ENCODE data around the gene FOXD2.
A peak's percentile ranks its signal among the peaks of the same experiment; 100 is the strongest.

The FOXD2 gene

DNA sequence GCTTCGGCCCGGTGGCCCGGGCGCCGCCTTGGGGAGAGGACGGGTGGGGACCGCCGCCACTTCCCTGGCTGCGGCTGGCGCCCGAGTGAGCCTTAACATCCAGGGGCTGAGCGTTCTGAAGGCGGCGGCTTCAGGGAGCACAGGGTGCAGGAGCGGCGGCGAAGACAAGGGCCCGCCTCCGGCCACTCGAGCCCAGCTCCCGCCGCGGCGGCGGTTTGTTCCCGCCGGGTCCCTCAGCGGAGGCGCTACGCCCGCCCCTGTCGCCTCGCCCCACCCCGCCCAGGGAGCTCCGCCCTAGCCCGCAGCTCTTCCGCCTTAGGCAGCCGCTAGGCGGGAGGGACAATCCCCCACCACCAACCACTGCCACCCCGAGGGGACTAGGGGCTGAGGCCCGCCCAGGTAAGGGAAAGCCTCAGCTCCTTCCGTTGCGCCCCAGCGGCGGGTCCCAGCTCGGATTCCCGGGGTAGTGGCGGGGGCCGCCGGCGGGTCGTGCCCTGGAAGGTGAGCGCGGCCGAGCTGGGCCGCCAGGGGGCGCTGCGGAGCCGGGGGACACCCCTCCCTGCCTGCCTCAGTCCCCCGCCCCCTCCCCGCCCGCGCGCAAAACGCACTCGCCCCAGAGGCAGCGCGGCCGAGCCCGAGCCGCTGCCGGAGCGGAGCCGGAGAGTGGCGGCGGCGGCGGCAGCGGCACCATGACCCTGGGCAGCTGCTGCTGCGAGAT is at the start of gene FOXD2:
FOXD2 (plus strand) TSS at position 598 of the 718 bp plus-strand sequence; CDS start at position 690, 92 bp downstream.
- DNase-seq (ENCODE audit: low spot score), result peak; percentile 90

DNA sequence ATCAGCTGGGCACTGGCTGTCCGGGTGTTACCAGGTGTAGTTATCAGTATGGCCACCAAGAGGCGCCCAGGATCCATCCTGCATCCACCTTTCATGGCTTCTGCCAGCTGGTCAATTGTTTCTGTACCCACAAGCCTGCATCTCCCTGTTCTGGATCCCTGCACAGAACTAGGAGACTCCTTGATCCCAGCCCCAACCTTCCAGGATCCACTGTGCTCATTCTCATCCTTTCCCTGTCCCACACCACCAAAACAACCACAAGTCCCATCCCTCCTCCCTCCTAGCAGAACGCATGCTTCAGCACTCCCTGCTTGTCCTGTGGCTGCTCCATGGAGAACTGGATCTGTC is 49.0 kb upstream of the FOXD2 start:
- DNase-seq (ENCODE audit: low spot score), result peak; percentile 60

DNA sequence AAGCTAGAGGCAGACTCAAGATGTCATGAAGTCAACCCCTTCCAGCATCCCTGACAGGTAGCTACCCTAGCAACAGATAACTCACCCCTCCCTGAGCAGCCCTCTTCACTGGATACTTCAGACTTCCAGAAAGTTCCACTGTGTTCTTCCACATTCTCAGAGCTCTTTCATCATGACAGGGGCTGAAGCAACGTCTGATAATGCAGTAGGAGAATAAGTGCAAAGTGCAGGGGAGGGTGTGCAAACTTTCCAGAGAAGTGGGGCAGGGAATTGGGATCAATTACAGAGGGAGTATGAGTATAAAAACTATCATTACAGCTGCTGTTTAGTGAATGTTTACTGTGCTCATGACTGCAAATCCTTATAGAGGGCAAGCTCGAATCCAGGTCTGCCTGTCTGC is 48.1 kb upstream of the FOXD2 start:
- DNase-seq (ENCODE audit: low spot score), result no peak

DNA sequence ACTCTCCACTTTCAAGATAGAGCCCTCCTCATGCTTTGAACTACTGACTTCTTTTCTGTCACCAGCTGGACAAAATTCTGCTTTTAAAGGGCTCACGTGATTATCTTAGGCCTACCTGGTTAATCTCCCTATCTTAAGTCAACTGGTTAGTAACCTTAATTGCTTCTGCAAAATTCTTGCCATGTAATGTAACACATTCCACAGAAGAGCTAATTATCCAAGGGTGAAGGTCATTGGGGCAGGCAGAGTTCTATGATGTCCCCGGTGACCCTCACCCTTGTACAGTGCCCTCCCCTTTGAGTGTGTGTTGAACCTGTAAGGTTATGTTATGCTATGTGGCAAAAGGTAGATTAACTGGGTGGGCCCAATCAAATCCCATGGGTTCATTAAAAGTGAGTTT is 47.0 kb upstream of the FOXD2 start:
- no peak for DNase-seq (ENCODE audit: low spot score)

DNA sequence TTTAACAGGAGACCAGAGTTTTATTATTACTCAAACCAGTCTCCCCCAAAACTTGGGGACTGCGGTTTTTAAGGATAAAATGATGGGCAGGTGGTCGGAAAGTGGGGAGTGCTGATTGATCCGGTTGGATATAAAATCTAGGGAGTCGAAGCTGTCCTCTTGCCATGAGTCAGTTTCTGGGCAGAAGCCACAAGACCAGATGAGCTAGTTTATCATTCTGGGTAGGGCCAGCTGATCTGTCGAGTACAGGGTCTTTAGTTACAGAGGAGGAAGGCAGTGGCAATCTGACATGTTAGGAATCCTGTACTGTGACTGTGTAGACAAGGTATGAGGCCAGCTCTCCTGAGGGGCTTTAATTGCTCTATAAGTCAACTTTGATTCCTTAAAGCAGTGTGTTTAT is 44.7 kb upstream of the FOXD2 start:
- DNase-seq (ENCODE audit: low spot score), result no peak

DNA sequence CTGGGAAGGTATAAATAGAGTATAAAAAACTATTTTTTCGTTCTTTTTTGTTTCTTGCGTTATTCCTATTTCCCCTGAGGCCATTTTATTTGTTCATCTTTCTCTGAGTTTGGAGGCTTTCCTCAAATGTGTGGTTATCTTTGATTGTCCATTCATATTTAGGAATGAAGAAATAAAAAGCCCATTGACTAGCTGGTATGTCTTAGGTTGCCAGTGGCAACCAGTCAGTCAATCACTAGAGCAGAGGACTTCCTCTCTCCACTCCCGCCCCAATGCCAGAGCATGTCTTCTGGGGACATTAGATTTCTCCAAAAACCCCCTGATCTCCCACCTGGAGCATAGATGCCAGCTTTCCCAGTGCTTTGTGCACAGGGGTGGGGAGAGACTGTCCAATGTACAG is 42.4 kb upstream of the FOXD2 start:
- no peak for DNase-seq (ENCODE audit: low spot score)

DNA sequence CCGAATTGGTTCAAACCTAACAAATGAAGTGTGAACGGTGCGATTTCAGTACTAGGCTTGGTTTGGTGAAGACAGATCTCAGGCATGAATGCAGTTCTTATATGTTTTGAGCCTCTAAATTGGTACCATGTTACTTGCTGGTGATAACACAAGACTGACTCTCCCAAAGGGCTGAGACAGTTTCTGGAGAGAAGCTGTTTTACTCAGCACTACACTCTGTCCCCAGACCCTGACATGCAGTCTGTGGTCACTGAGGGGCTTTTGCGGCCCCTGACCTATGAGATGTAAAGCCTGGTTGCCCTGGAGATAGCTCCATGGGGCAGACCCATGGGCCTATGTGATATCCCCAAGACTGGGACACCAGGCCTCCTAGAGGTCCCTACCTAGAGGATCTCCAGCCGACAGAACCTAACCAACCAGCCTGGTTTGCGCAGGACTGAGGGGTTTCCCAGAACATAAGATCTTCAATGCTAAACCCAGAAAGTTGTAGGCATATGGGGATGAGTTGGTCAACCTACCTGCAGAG is 41.1 kb upstream of the FOXD2 start:
- no peak for DNase-seq (ENCODE audit: low spot score)

DNA sequence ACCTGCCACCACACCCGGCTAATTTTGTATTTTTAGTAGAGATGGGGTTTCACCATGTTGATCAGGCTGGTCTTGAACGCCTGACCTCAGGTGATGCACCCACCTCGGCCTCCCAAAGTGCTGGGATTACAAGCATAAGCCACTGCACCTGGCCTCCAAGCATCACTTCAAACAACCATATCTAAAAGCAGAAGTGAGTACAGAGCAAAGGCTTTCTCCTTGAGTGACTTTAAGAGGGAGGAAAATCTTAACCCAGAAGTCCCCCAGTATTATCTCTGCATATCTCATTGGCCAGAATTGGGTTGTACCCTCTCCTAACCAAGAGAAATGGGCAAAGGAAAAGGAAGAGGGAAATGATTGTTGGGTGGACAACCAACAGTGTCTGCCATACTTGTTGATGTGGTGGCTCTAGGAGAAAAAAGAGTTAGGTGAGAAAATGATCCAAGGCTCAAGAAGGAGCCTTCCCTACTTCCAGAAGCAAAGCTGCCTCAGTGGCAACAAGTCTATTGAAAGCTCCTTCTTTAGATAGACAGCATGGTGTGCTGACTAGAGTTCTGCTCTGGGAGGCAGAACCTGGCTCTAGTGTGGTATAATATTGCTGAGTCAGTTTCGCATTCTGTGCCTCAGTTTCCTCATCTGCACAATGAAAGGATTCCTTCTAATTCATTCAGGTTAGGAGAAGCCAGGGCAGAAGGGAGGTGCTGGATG is 38.6 kb upstream of the FOXD2 start:
- DNase-seq (ENCODE audit: low spot score), result no peak

DNA sequence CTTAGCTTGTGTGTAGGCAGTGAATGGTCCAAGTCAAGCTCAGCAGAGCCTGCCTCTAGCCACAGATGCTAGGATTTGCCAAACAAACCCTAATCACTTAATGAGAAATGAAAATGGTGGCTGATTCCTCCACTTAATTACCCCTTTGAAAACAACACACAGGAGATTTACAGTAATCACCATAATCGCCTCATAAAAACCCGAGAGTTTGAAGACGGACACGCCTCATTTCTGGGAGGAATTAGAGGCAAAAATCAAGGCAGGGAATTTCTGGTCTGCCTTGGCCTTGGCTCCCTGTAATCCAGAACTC is 38.0 kb upstream of the FOXD2 start:
- no peak for DNase-seq (ENCODE audit: low spot score)

DNA sequence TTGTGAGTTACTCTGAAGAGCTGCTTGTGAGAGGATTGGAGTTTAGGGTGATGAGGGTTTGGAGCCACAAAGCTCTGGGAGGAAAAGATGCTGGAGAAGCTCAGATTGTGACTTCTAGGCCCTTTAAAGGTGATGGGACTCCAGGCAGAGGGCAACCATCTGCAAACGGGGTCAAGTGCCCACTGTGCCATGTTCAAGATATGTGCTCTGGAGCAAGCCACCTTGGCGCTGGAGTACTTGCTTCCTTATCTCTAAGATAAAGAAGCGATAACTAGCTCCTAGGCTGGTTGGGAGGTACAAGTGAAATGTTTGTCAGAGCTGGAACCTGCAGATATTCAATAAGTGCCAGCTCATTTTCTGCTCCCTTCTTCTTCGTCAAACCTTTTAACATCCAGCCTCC is 36.1 kb upstream of the FOXD2 start:
- no peak for DNase-seq (ENCODE audit: low spot score)

DNA sequence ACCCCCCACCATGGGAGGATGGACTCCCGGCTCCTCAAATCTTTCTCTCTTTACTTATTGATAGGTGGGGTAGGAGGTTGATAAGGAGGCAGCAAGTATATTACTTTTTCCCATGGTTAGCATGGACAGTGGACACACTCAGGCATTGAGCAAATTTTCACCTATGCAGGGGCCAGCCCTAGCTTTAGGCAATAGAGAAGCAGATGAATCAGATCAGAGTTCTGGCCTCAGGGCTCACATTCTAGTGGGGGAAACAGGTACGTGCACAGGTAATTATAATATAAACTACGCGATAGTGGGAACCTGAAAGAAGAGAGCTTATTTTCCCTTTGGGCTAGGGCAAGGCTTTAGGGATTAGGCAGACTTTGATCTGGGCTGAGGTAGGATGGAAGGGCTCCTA is 35.3 kb upstream of the FOXD2 start:
- no peak for DNase-seq (ENCODE audit: low spot score)

DNA sequence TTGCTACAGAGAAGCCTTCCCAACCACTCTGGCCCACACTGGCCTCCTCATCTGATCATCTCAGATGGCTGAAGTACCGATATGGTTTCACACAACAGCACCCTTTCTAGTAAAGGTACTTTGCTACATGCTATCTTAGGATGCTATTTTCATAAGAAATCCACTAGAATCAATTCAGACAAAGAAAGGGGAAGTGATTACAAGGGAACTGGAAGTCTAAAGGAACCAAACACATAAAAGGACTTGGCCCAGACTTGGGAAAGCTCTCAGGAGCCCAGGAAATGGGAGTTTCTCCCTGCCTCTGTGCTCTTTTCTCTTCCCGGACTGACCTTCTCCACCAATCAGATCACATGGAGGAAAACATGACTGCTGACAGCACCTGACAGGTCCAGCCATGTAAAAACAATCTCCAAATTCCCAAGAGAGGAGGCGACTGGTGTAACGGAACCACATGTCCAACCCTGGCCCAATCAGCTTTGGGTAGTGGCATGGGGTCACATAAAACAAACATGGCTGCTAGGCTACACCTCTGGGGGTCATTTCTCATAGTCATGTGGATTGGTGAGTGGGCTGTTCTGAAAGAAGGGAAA is 34.4 kb upstream of the FOXD2 start:
- DNase-seq (ENCODE audit: low spot score), result no peak

DNA sequence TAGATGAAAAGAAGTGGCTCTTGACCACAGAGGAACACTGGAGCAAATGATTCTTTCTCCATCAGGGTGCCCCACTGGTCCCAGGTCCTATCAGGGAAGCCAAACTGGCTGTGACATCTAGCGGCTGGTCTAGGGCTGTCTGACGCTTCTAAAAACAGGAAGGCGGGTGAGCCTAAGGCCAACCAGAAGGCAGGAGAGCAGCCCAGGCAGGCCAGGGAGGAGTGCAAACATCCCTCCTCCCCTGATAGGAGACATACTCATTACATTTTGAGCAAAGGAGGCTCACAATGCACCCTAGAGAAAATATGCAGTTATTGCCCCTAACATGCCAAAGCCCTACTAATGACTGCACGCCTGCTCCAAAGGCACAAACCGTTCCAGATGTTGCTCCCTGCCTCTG is 32.1 kb upstream of the FOXD2 start:
- DNase-seq (ENCODE audit: low spot score), result no peak

DNA sequence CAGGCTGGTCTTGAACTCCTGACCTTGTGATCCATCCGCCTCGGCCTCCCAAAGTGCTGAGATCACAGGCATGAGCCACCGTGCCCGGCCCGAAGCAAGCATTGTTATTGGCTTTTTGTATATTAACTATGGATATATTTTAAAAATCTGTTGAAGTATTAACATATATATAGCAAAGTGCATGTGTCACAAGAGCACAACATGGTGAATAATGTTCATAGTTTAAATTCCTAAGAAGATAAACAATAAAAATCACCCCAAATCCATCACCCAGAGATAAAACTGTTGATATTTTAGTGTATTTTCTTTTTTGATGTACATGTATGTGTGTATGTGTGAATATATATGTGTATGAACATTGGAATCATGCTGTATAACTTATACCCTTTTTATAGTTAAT is 30.9 kb upstream of the FOXD2 start:
- DNase-seq (ENCODE audit: low spot score), result no peak

DNA sequence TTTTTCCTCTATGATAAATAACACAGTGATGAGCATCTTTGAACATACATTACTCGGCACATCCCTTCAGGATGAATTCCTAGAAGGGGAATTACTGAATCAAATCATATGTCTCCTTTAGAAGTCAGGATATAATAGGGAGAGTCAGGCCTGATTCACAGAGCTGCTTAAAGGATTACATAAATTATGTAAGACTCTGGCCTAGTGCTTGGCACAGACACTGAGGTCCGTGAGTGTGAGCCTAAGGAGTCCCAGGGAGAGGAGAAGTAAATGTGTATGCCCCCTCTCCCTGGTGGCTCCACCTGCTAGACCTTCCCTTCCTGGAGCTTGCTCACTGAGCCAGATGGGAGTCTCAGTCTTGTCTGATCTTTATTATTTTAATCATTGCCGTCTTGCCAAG is 30.4 kb upstream of the FOXD2 start:
- no peak for DNase-seq (ENCODE audit: low spot score)

DNA sequence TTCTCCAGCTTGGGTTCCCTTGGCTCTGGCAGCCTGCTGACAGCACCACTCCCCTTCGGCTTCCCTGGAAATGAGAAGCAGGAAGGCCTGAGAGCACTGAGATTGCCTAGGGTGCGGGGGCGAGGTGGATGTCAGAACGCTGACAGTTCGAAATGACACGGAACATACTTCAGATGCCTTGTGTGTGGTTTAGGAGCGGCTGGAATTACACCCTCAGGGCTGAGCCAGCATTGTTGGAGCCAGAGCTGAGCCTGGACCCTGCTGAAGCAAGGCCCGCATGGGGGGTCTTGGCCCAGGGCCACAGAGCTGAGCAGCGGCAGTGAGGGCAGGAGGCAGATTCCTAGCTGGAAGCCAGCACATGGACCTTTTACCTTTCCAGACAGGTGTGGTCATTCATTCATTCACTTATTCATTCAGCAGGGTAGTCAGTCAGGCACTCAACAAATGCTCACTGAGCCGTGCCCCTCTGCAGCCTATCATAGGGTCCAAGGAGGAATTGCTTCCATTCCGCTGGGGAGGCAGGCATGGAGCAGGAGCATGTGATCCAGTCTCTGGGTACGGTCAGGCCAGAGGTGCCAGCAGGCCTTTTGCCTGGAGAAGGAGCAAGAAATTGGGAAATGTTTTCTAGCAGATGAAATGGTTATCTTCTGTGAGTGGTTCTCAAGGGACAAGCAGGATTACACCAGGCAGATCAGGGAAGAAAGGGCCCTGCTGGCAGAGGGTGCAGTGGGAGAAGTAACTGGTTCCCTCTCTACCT is 28.4 kb upstream of the FOXD2 start:
- DNase-seq (ENCODE audit: low spot score), result no peak

DNA sequence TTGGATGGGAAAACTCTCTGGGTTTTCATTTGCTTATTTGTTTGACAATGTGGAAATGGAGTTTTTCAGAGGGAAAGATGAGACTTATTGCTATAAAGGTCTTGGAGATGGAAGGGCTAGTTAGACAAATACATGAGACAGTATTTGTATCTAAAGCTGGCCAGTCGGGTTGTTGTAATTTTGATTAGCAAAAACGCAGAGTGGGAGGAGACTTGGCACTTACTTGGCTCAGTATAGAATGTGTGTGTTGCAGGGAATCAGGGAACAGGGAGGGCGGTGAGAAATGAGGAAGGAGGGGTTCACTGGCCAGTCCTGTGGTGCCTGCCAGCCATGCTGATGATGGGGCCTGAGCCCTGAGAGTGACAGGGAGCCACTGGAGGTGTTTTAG is 27.8 kb upstream of the FOXD2 start:
- no peak for DNase-seq (ENCODE audit: low spot score)

DNA sequence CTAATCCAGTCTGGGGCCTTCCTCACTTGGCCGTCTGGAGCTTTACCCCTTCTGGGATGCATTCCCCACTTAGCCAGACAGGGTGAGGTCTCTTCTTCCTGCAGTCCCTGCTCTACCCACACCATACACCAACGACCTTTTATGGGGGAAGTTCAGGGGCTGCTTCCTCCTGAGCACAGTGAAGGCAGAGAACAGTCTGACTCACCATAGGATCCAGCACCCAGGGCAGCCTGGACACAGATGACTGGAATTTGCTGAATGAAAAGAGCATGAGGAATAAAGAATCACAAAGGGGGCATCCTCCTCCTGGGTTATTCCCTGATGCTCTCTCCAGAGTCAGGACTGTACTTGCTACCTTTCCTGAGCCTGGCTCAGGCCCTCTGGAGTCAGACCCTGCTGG is 26.4 kb upstream of the FOXD2 start:
- DNase-seq (ENCODE audit: low spot score), result no peak

DNA sequence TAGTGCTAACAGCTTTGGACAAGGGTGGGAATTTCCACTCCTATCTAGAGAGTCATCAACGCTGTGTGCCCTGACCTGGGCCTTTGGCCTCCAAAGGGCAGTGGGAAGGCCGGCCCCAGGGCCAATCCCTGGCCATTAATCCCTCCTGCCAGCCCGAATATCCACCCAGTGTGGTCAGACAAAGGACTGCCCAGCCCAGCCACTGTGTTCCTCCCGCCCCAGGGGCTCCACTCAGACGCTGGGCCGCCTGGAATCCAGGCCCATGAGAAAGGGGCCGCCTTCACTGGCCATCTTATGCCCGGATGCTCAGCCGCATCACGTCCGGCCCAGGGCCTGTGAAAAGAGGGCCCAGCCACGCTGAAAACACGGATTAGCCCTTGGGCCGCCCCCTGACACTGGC is 25.4 kb upstream of the FOXD2 start:
- no peak for DNase-seq (ENCODE audit: low spot score)

DNA sequence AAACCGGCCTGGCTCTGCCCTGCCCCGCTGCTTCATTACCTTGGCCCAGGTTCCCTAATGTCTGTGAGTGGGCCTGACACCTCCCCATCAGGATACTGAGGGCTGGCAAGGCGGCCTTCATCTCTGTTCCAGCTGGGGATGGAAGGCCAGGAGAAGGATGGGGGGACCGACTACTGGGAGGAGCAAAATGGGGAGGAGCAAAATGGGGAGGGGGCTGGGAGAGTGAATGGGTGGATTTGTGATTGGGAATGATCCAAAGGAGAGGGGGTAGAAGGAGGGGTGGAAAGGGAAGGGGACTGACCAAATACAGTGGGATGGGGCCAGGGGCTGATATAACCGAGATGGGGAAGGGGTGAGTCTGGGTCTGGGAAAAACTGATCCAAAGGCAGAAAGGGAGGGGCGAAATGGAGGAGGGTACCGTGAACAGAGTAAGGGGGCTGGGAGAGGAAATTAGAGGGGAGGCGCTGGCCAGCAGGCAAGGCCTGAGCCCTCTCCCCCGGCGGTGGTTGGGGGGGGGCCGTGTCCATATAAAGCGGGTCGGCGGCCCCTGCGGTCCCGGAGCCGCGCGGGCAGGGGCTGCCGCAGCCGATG is 22.0 kb upstream of the FOXD2 start, which contains the start of gene FOXE3:
FOXE3 (plus strand) TSS at position 558 of the 591 bp plus-strand sequence; CDS start at position 589, 31 bp downstream.
- no peak for DNase-seq (ENCODE audit: low spot score)

DNA sequence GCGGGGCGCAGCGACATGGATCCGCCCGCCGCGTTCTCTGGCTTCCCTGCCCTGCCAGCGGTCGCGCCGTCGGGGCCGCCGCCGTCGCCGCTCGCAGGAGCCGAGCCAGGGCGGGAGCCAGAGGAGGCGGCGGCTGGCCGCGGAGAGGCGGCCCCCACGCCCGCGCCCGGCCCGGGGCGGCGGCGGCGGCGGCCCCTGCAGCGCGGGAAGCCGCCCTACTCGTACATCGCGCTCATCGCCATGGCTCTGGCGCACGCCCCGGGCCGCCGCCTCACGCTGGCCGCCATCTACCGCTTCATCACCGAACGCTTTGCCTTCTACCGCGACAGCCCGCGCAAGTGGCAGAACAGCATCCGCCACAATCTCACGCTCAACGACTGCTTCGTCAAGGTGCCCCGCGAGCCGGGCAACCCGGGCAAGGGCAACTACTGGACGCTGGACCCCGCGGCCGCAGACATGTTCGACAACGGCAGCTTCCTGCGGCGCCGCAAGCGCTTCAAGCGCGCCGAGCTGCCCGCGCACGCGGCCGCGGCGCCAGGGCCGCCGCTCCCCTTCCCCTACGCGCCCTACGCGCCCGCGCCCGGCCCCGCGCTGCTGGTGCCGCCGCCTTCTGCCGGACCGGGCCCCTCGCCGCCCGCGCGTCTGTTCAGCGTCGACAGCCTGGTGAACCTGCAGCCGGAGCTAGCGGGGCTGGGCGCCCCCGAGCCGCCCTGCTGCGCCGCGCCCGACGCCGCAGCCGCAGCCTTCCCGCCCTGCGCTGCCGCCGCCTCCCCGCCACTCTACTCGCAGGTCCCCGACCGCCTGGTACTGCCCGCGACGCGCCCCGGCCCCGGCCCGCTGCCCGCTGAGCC is 21.3 kb upstream of the FOXD2 start:
- no peak for DNase-seq (ENCODE audit: low spot score)
